Calu3 (cell line): ENCODE measurements around the gene OTOGL. TPM values are rescaled to one million over a fixed set of nuclear protein-coding genes. Genes with fewer than 3 reads are reported as not detected.
"Not testable (repeated sequence)": the region's sequence is repeated elsewhere in the genome, so short reads cannot be mapped to it uniquely, and the experiment has no call there.

ENCODE experiments used
- BruUV-seq: library from RNA; stranded (reverse); fragments of 400-500 nt; replicated peaks from 2 replicates; lab custom pipeline; 2021; lab: Mats Ljungman, UMichigan
- CTCF ChIA-PET: fragments of 300-600 bp; sonication (Branson Sonifier 250); formaldehyde crosslinking; loops from one replicate; lab custom pipeline; 2022; ENCODE audit warnings: antibody characterized with exemption; lab: Charles Lee
- DNase-seq: peaks from one replicate; pipeline ENCODE4 v3.0.0; 2022
- H3K27ac Mint-ChIP-seq: one replicate; pipeline ENCODE4 v1.8.0; 2022; ENCODE audit warnings: mixed read lengths; ENCODE audit not compliant: unreplicated experiment
- H3K27me3 Mint-ChIP-seq: one replicate; pipeline ENCODE4 v1.8.0; 2022; ENCODE audit warnings: mixed read lengths; ENCODE audit not compliant: unreplicated experiment
- H3K36me3 Mint-ChIP-seq: one replicate; pipeline ENCODE4 v1.8.0; 2022; ENCODE audit warnings: mild to moderate bottlenecking, moderate library complexity, mixed read lengths; ENCODE audit not compliant: insufficient read depth, unreplicated experiment
- H3K4me1 Mint-ChIP-seq: one replicate; pipeline ENCODE4 v1.8.0; 2022; ENCODE audit warnings: mild to moderate bottlenecking, low read depth, mixed read lengths; ENCODE audit not compliant: unreplicated experiment
- H3K4me3 Mint-ChIP-seq: one replicate; pipeline ENCODE4 v1.8.0; 2022; ENCODE audit warnings: mild to moderate bottlenecking, low read depth, moderate library complexity, mixed read lengths; ENCODE audit not compliant: unreplicated experiment
- H3K9me3 Mint-ChIP-seq: one replicate; pipeline ENCODE4 v1.8.0; 2022; ENCODE audit warnings: low read depth, mixed read lengths; ENCODE audit not compliant: unreplicated experiment
- CTCF ChIP-seq: fragments of 200-600 bp; IDR thresholded peaks from one replicate; pipeline ENCODE4 v1.8.0; 2022; ENCODE audit warnings: antibody characterized with exemption; ENCODE audit not compliant: unreplicated experiment
- intact Hi-C: fragments of 100-400 bp; cut with micrococcal nuclease; formaldehyde crosslinking; loops from one replicate; pipeline ENCODE4 v1.10.0; 2022; ENCODE audit not compliant: unreplicated experiment
- total RNA-seq: library from RNA; stranded (reverse); gene quantifications from 2 replicates; pipeline ENCODE4 v1.2.3, GENCODE V29; 2022

Gene OTOGL
- total RNA-seq, 1 experiment from 2014 or later: 0.09 TPM

DNA sequence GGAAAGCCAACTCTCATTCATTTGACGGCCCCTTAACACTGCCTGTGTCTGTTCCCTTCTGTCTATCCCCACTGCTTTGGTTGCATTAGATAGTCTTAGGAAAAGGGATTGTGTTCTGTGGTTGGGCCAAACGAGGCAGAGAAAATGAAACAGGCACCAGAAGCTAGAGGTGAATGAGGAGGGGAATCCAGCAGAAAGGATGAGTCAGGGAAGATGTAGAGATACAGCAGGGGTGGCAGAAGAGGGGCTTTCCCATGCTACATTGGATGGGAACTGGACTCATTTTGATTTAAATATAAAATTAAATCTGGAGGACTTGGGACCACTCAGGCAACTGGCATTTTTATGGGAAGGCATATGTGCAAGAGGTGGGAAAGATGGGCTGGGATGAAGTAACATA, 43.3 kb downstream of the OTOGL start:
- intact Hi-C loops: no loop called here
- Mint-ChIP-seq H3K27ac (no peak overlapping the region), H3K4me3 (no peak overlapping the region), H3K27me3 (no peaks in the 10 kb centered on the region), H3K9me3 (peaks cover 5% of the 10 kb centered on the region), H3K4me1 (no peaks in the 10 kb centered on the region), H3K36me3 (no peaks in the 10 kb centered on the region)
- CTCF ChIA-PET: no interaction called here
- BruUV-seq: no TSS peak
- no peak for DNase-seq
- no peak for TF ChIP-seq CTCF

DNA sequence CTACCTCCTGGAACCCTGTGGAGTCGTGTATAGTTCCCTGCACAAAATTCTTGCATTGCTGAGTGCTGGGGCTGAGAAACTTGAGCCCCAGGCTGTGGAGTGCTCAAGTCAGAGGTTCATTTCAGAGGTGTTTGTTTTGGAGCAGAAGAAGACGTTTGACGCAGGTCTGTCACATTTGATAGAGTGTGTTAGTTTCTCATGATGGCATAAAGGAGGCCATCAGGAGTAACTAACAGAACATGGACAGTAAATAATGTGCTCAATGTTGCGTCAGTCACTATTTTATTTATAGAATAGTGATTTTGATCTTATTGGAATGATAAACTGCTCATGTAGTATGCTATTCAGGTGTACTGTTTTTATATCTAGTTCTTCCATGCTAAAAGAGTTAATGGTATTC, 44.2 kb downstream of the OTOGL start:
- peaks cover 7% of the 10 kb centered on the region for H3K9me3 Mint-ChIP-seq
- no peak for TF ChIP-seq CTCF
- no TSS peak for BruUV-seq
- CTCF ChIA-PET: no interaction called here
- H3K4me3 Mint-ChIP-seq: no peak overlapping the region
- no peaks in the 10 kb centered on the region for H3K4me1 Mint-ChIP-seq
- H3K27me3 Mint-ChIP-seq: no peaks in the 10 kb centered on the region
- intact Hi-C loops: no loop called here
- H3K36me3 Mint-ChIP-seq: no peaks in the 10 kb centered on the region
- DNase-seq: no peak
- no peak overlapping the region for H3K27ac Mint-ChIP-seq

DNA sequence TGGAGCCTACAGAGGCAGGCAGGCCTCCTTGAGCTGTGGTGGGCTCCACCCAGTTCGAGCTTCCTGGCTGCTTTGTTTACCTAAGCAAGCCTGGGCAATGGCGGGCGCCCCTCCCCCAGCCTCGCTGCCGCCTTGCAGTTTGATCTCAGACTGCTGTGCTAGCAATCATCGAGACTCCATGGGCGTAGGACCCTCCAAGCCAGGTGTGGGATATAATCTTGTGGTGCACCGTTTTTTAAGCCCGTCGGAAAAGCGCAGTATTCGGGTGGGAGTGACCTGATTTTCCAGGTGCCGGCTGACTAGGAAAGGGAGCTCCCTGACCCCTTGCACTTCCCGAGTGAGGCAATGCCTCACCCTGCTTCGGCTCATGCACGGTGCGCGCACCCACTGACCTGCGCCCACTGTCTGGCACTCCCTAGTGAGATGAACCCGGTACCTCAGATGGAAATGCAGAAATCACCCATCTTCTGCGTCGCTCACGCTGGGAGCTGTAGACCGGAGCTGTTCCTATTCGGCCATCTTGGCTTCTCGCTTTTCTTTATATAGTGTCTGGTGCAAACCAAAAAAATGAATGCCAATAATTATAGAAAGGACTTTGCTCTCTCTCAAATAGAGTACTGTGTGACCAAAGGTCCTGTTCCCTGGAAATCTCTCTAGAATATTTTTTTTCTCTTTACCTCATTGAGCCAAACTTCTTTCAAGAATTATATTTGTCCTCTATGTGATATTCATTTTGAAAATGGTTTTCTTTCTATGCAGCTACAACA, 50.4 kb downstream of the OTOGL start:
- H3K4me3 Mint-ChIP-seq: peak overlapping the region; percentile 75
- H3K9me3 Mint-ChIP-seq, H3K27me3 Mint-ChIP-seq, H3K36me3 Mint-ChIP-seq, BruUV-seq: not testable (repeated sequence)
- peaks cover 12% of the 10 kb centered on the region for H3K4me1 Mint-ChIP-seq
- DNase-seq: peak; percentile 35
- intact Hi-C loops: loop anchor here (10.0 kb wide), 2 partner anchors 175 to 215 kb away; partner anchors contain the start of gene PPP1R12A
- CTCF ChIA-PET: interaction anchor here (1.1 kb wide), 1 partner anchor 38 kb away, joined by 4 read pairs; no protein-coding TSS in a partner anchor
- H3K27ac Mint-ChIP-seq: peak overlapping the region; percentile 65

GRCh38 chr12:80151131-80151530, 51.8 kb downstream of the OTOGL start:
- H3K36me3 Mint-ChIP-seq: peaks cover 6% of the 10 kb centered on the region
- DNase-seq: no peak
- CTCF ChIA-PET: no interaction called here
- intact Hi-C loops: loop anchor here (10.0 kb wide), 2 partner anchors 176 to 216 kb away; partner anchors contain the start of gene PPP1R12A
- H3K27ac Mint-ChIP-seq: no peak overlapping the region
- no TSS peak for BruUV-seq
- H3K9me3 Mint-ChIP-seq: peaks cover 11% of the 10 kb centered on the region
- H3K27me3 Mint-ChIP-seq: no peaks in the 10 kb centered on the region
- no peak overlapping the region for H3K4me3 Mint-ChIP-seq
- peaks cover 26% of the 10 kb centered on the region for H3K4me1 Mint-ChIP-seq
- no peak for TF ChIP-seq CTCF

- Mint-ChIP-seq H3K4me1 (peaks cover 44% of the 10 kb centered on the region), H3K27ac (peak overlapping the region; percentile 22), H3K27me3 (no peaks in the 10 kb centered on the region), H3K36me3 (peaks cover 6% of the 10 kb centered on the region), H3K9me3 (peaks cover 3% of the 10 kb centered on the region), H3K4me3 (no peak overlapping the region)
- TF ChIP-seq CTCF: no peak
- BruUV-seq: no TSS peak
- CTCF ChIA-PET: interaction anchor here (1.4 kb wide), 1 partner anchor 33 kb away, joined by 6 read pairs; no protein-coding TSS in a partner anchor
- peak; percentile 46 for DNase-seq
- intact Hi-C loops: loop anchor here (1.0 to 10.0 kb wide), 3 partner anchors 25 to 219 kb away; partner anchors contain the start of gene PPP1R12A
These were observed 54.9 kb downstream of the OTOGL start for GRCh38 chr12:80154261-80154660.
